HepG2 (cell line): ENCODE measurements around the gene PMEPA1. TPM values are rescaled to one million over a fixed set of nuclear protein-coding genes. Genes with fewer than 3 reads are reported as not detected.

Source experiments
- ATAC-seq: fragments of 200-7000 bp; cut with Tn5 transposase; 3 replicates; pipeline ENCODE4 v1.9.1; 2020; ENCODE audit warnings: mild to moderate bottlenecking, moderate library complexity
- BruUV-seq: library from RNA; stranded (reverse); fragments of 400-500 nt; replicated peaks from 2 replicates; lab custom pipeline; 2021; lab: Mats Ljungman, UMichigan
- CTCF ChIA-PET: fragments of 300-600 bp; formaldehyde crosslinking; extraction: SDS; loops from one replicate; lab custom pipeline; 2021; ENCODE audit warnings: low total read pairs, inconsistent platforms, low intra/inter-chr PET ratio; lab: Yijun Ruan, JAX
- POLR2A ChIA-PET: fragments of 350-600 bp; sonication (Branson Sonifier 250); formaldehyde crosslinking; loops from one replicate; lab custom pipeline; 2020; ENCODE audit warnings: antibody characterized with exemption, inconsistent platforms; lab: Yijun Ruan, JAX
- DNase-seq: peaks from one replicate; pipeline ENCODE4 v3.0.0-alpha.2; 2015; ENCODE audit warnings: low spot score
- FAIRE-seq: peaks from 3 replicates; lab custom pipeline; 2011; peaks lifted over from hg19 to GRCh38; lab: Jason Lieb, UNC
- H2AFZ ChIP-seq: one replicate; pipeline ENCODE4 v1.6.1; 2011; ENCODE audit warnings: low read length, inconsistent platforms
- H3K27ac ChIP-seq: fragments of 300-600 bp; 3 replicates; pipeline ENCODE4 v1.8.0; 2011; ENCODE audit warnings: mixed run types, mild to moderate bottlenecking, mixed read lengths, low read length, inconsistent platforms; ENCODE audit not compliant: insufficient read depth; ENCODE audit errors: extremely low read length
- H3K27me3 ChIP-seq, 2 experiments: fragments of 200-600 bp in 1 of 2; 2 replicates in 1 of 2; 3 replicates in 1 of 2; pipeline versions ENCODE4 v1.6.0 to v1.8.0; 2011; ENCODE audit warnings: low read length in 2 of 2, mild to moderate bottlenecking in 2 of 2, moderate library complexity in 2 of 2, inconsistent platforms in 1 of 2; ENCODE audit not compliant: insufficient read depth in 2 of 2, control insufficient read depth in 1 of 2
- H3K36me3 ChIP-seq, 2 experiments: fragments of 200-600 bp in 1 of 2; replicated peaks in 1 of 2; 2 replicates in 1 of 2; 3 replicates in 1 of 2; pipeline versions ENCODE4 v1.5.1 to v1.8.0; 2011; ENCODE audit warnings: low read length in 2 of 2, inconsistent platforms in 1 of 2; ENCODE audit not compliant: insufficient read depth in 2 of 2, control insufficient read depth in 1 of 2
- H3K4me1 ChIP-seq: 2 replicates; pipeline ENCODE4 v1.5.1; 2012; ENCODE audit warnings: low read length, inconsistent platforms; ENCODE audit not compliant: insufficient read depth
- H3K4me2 ChIP-seq: 2 replicates; pipeline ENCODE4 v1.6.0; 2011; ENCODE audit warnings: low read depth, low read length, inconsistent platforms
- H3K4me3 ChIP-seq, 3 experiments: fragments of 200-600 bp in 1 of 3; sonication (generic), shearing (Covaris generic) in 1 of 3; replicated peaks in 1 of 3; 2 replicates each; pipeline ENCODE4 v1.5.1; 2011 to 2016; ENCODE audit warnings: low read length in 3 of 3, inconsistent platforms in 2 of 3, low read depth in 2 of 3, mild to moderate bottlenecking in 2 of 3, control low read depth in 1 of 3, mixed read lengths in 1 of 3; ENCODE audit not compliant: insufficient read depth in 1 of 3
- H3K79me2 ChIP-seq: one replicate; pipeline ENCODE4 v1.6.1; 2011; ENCODE audit warnings: low read length, inconsistent platforms; ENCODE audit not compliant: insufficient read depth
- H3K9ac ChIP-seq: 2 replicates; pipeline ENCODE4 v1.6.0; 2011; ENCODE audit warnings: mild to moderate bottlenecking, low read depth, low read length, inconsistent platforms; ENCODE audit not compliant: insufficient read depth
- H3K9me3 ChIP-seq: 2 replicates; pipeline ENCODE4 v1.5.1; 2012; ENCODE audit warnings: mild to moderate bottlenecking, low read length
- H4K20me1 ChIP-seq: 2 replicates; pipeline ENCODE4 v1.6.0; 2011; ENCODE audit warnings: inconsistent platforms, mild to moderate bottlenecking, low read length, moderate library complexity; ENCODE audit not compliant: insufficient read depth
- AFF4 ChIP-seq: sonication (generic); formaldehyde crosslinking; IDR thresholded peaks from 2 replicates; pipeline ENCODE4 v1.4.0; 2020; ENCODE audit warnings: missing genetic modification reagents
- EZH2 ChIP-seq: conservative IDR thresholded peaks from 2 replicates; pipeline ENCODE4 v1.6.1; 2012; ENCODE audit warnings: mild to moderate bottlenecking, low read depth, low read length, moderate library complexity
- JDP2 ChIP-seq: sonication (generic); formaldehyde crosslinking; IDR thresholded peaks from 2 replicates; pipeline ENCODE4 v1.8.1; 2022; ENCODE audit warnings: missing genetic modification reagents, borderline replicate concordance
- WGBS: methylation state at CpG from one replicate; pipeline ENCODE4 v1.1.6; 2017; ENCODE audit warnings: low lambda C conversion rate; 5-methylcytosine and 5-hydroxymethylcytosine counted together
- in situ Hi-C: cut with HindIII; loops from 2 replicates; pipeline ENCODE4 v1.10.0; 2017; ENCODE audit warnings: low pct_unique_long_range_greater_than_20kb; ENCODE audit not compliant: extremely low pct_ligation_motif_present
- intact Hi-C: fragments of 100-400 bp; cut with micrococcal nuclease; formaldehyde crosslinking; loops from one replicate; pipeline ENCODE4 v1.10.0; 2022; ENCODE audit not compliant: unreplicated experiment
- polyA plus RNA-seq, 8 experiments: library from polyadenylated mRNA; depleted of rRNA in 3 of 8; stranded (reverse) in 7 of 8; unstranded in 1 of 8; fragments of >200 nt; fragmentation: Illumina TruSeq in 4 of 8; extraction: Trizol in 4 of 8; gene quantifications; 2 replicates each; pipeline versions ENCODE4 v1.2.1 to v1.2.3, GENCODE V29; 2011 to 2016; ENCODE audit warnings: low read depth in 4 of 8, missing spikeins in 1 of 8, mixed read lengths in 1 of 8; ENCODE audit not compliant: insufficient read depth in 1 of 8
- total RNA-seq, 5 experiments: library from RNA; depleted of rRNA; stranded (reverse); fragments of >200 nt; fragmentation: Illumina TruSeq; extraction: Trizol; gene quantifications; 2 replicates each; pipeline ENCODE4 v1.2.3, GENCODE V29; 2016; ENCODE audit warnings: low read depth in 1 of 5

PMEPA1 gene
- total and polyA plus RNA-seq, 2 of the 13 experiments (the other 11 are each of a cell fraction or from before 2014, with no cell fraction given) = not detected

GRCh38 chr20:57708694-57709673 is 831 bp downstream of the PMEPA1 start:
- CTCF ChIA-PET = no interaction called here
- no peak for DNase-seq
- TF ChIP-seq EZH2 (peak; percentile 98), AFF4 (CRISPR knock-in tag) (no peak), JDP2 (no peak)
- no peak for ATAC-seq
- Histone ChIP-seq H3K27me3 (peaks cover 23 to 88% of the 10 kb centered on the region in 2 experiments), H4K20me1 (peaks cover 4% of the 10 kb centered on the region; the same call in 1 of the 2 replicates), H3K9ac (no peak overlapping the region), H3K79me2 (no peaks in the 10 kb centered on the region), H3K9me3 (no peaks in the 10 kb centered on the region), H2AFZ (no peak overlapping the region), H3K36me3 (no peaks in the 10 kb centered on the region), H3K4me2 (no peak overlapping the region), H3K4me1 (no peaks in the 10 kb centered on the region), H3K4me3 (no peak overlapping the region), H3K27ac (no peak overlapping the region)
- no TSS peak for BruUV-seq
- POLR2A ChIA-PET = no interaction called here
- no peak for FAIRE-seq
- in situ Hi-C loops = no loop called here
- intact Hi-C loops = no loop called here
- 17% methylated on average over 50 of the region's 108 CpGs for WGBS
